Stimulated activated CD8-positive, alpha-beta memory T cell treated with anti-CD3 and anti-CD28 coated beads, Interleukin-4, amount 100 ng/mL, for 24 hours (primary cell): ENCODE measurements around the gene DUSP7.

Source experiments
- DNase-seq: peaks from one replicate; pipeline ENCODE4 v3.0.0-alpha.2; 2020; ENCODE audit warnings: low read depth

DUSP7 gene

GRCh38 chr3:52056521-52056967, at the start of gene DUSP7:
TSS of gene DUSP7 (minus strand) at chr3:52056571. CDS start at chr3:52056366, 205 bp downstream.
- DNase-seq, result peak; percentile 67

- DNase-seq, result no peak
Measured at GRCh38 chr3:52104684-52105640, 48.6 kb upstream of the DUSP7 start.

GRCh38 chr3:52102934-52103333, 46.6 kb upstream of the DUSP7 start:
- DNase-seq, result no peak

- DNase-seq, result no peak
Measured at GRCh38 chr3:52099001-52099401, 42.6 kb upstream of the DUSP7 start.

GRCh38 chr3:52097851-52098507, 41.6 kb upstream of the DUSP7 start:
- no peak for DNase-seq

GRCh38 chr3:52095990-52096775, 39.8 kb upstream of the DUSP7 start:
- DNase-seq, result no peak

GRCh38 chr3:52094571-52095485, 38.5 kb upstream of the DUSP7 start:
- DNase-seq, result no peak

- no peak for DNase-seq
Measured at GRCh38 chr3:52093756-52094545, 37.6 kb upstream of the DUSP7 start.

- no peak for DNase-seq
Measured at GRCh38 chr3:52092891-52093290, 36.5 kb upstream of the DUSP7 start.

GRCh38 chr3:52092271-52092660, 35.9 kb upstream of the DUSP7 start:
- DNase-seq, result no peak

- DNase-seq, result no peak
Measured at GRCh38 chr3:52091586-52092270, 35.4 kb upstream of the DUSP7 start.

GRCh38 chr3:52090933-52091468, 34.6 kb upstream of the DUSP7 start:
- DNase-seq, result no peak

- no peak for DNase-seq
Measured at GRCh38 chr3:52090131-52090932, 34.0 kb upstream of the DUSP7 start.

GRCh38 chr3:52089691-52090090, 33.3 kb upstream of the DUSP7 start:
- DNase-seq, result no peak

GRCh38 chr3:52088445-52089367, 32.3 kb upstream of the DUSP7 start:
- no peak for DNase-seq

- no peak for DNase-seq
Measured at GRCh38 chr3:52087731-52088130, 31.4 kb upstream of the DUSP7 start.

GRCh38 chr3:52086976-52087663, 30.7 kb upstream of the DUSP7 start:
- DNase-seq, result no peak
